Tongue (tissue), 2 donors: ENCODE measurements around the gene SRBD1. TPM values are rescaled to one million over a fixed set of nuclear protein-coding genes. Genes with fewer than 3 reads are reported as not detected.
"Not testable (repeated sequence)": the region's sequence is repeated elsewhere in the genome, so short reads cannot be mapped to it uniquely, and the experiment has no call there.

Experiments used
- DNase-seq: peaks from one replicate; pipeline ENCODE4 v3.0.0-alpha.2; 2015
- total RNA-seq: library from RNA; depleted of rRNA; stranded (reverse); fragments of >200 nt; gene quantifications from one replicate; pipeline ENCODE4 v1.2.3, GENCODE V29; 2014

SRBD1 gene
- total RNA-seq, 1 donor from 2014 or later: 25.1 TPM

GRCh38 chr2:45426025-45426424 is 185.0 kb downstream of the SRBD1 start:
- DNase-seq: not testable (repeated sequence)

GRCh38 chr2:45422921-45423320 is 188.1 kb downstream of the SRBD1 start:
- no peak for DNase-seq

GRCh38 chr2:45418532-45418931 is 192.5 kb downstream of the SRBD1 start:
- no peak for DNase-seq

GRCh38 chr2:45415534-45416123 is 195.4 kb downstream of the SRBD1 start:
- no peak for DNase-seq

GRCh38 chr2:45412754-45413379 is 198.2 kb downstream of the SRBD1 start:
- peak; percentile 89 for DNase-seq

GRCh38 chr2:45409677-45410076 is 201.4 kb downstream of the SRBD1 start:
- DNase-seq: no peak

GRCh38 chr2:45406621-45407020 is 204.4 kb downstream of the SRBD1 start:
- DNase-seq: no peak

- no peak for DNase-seq
These were observed 206.2 kb downstream of the SRBD1 start for GRCh38 chr2:45404807-45405297.

- DNase-seq: no peak
These were observed 208.0 kb downstream of the SRBD1 start for GRCh38 chr2:45403036-45403435.

GRCh38 chr2:45401431-45401922 is 209.6 kb downstream of the SRBD1 start:
- no peak for DNase-seq

- no peak for DNase-seq
These were observed 211.9 kb downstream of the SRBD1 start for GRCh38 chr2:45399040-45399784.

GRCh38 chr2:45397292-45397691 is 213.8 kb downstream of the SRBD1 start:
- no peak for DNase-seq

- DNase-seq: no peak
These were observed 214.4 kb downstream of the SRBD1 start for GRCh38 chr2:45396671-45397070.

- peak; percentile 65 for DNase-seq
These were observed 216.2 kb downstream of the SRBD1 start for GRCh38 chr2:45394842-45395241.

GRCh38 chr2:45394216-45394615 is 216.9 kb downstream of the SRBD1 start:
- DNase-seq: no peak

GRCh38 chr2:45391866-45392265 is 219.2 kb downstream of the SRBD1 start:
- DNase-seq: no peak

GRCh38 chr2:45390861-45391260 is 220.2 kb downstream of the SRBD1 start:
- DNase-seq: peak; percentile 90

GRCh38 chr2:45390441-45390840 is 220.6 kb downstream of the SRBD1 start:
- DNase-seq: peak; percentile 89

GRCh38 chr2:45388541-45389100 is 222.4 kb downstream of the SRBD1 start:
- no peak for DNase-seq

- DNase-seq: peak; percentile 59
These were observed 228.3 kb downstream of the SRBD1 start for GRCh38 chr2:45382744-45383143.

- no peak for DNase-seq
These were observed 230.8 kb downstream of the SRBD1 start for GRCh38 chr2:45380131-45380836.

GRCh38 chr2:45379399-45380087 is 231.5 kb downstream of the SRBD1 start:
- DNase-seq: no peak
